Measurements from ENCODE around the gene PHF19.

DNA sequence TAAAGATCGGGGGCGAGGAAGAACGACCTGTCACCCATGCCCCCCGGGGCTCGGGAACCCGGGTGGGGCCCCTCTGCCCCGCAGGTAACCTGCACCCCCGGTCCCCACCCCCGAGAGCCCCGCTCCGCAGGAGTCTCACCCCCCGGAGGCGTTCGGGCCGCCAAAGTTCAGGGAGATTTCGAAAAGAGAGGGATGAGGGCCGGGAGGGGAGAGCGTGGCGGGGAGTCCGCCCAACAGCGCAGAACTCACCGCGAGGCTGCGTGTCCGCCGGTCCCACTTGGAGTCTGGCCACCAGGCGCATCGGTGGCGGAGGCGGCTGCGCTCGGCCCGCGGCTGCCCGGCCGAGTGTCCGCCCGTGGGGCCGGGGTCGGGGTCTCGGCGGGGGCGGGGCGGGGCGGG lies at the start of gene PHF19:
- TF ChIP-seq CTCF (conservative IDR thresholded peaks at IDR 0.05) (no peak), ZFX (IDR thresholded peaks at IDR 0.05) (no peak)
